Omental fat pad (tissue), 4 donors: ENCODE data around the gene GTPBP1. TPM values are rescaled to one million over a fixed set of nuclear protein-coding genes. Genes with fewer than 3 reads are reported as not detected.

Experiments used
- ATAC-seq: fragments of 150-250 bp; one replicate; pipeline ENCODE4 v1.9.1; 2016; ENCODE audit warnings: mild to moderate bottlenecking, moderate library complexity; ENCODE audit not compliant: low FRiP score
- DNase-seq: peaks from one replicate; pipeline ENCODE4 v3.0.0-alpha.2; 2019; ENCODE audit warnings: low spot score
- CTCF ChIP-seq, 3 donors: fragments of 450-650 bp; IDR thresholded peaks; one replicate each; pipeline ENCODE4 v1.5.1; 2016 to 2017; ENCODE audit warnings: antibody characterized with exemption in 3 of 3, mild to moderate bottlenecking in 3 of 3, moderate library complexity in 2 of 3
- total RNA-seq, 4 donors: library from RNA; depleted of rRNA; stranded (reverse); fragments of >200 nt; gene quantifications; one replicate each; pipeline ENCODE4 v1.1.0, GENCODE V29; 2016

GTPBP1 gene
- total RNA-seq, 4 donors from 2014 or later = 31.3 to 75.7 (median 51.4) TPM

- no peak for TF ChIP-seq CTCF (IDR thresholded peaks at IDR 0.05)
- ATAC-seq (no peak), DNase-seq (no peak)
These were observed 51.1 kb downstream of the GTPBP1 start for GRCh38 chr22:38756711-38757463.

- no peak for ATAC-seq
These were observed 51.7 kb downstream of the GTPBP1 start for GRCh38 chr22:38757464-38757757.

GRCh38 chr22:38758276-38758945 is 52.7 kb downstream of the GTPBP1 start:
- DNase-seq = no peak
- TF ChIP-seq CTCF (IDR thresholded peaks at IDR 0.05) = no peak
- ATAC-seq = no peak

More at GRCh38 chr22:38757464-38757757, 51.7 kb downstream of the GTPBP1 start:
- no peak for TF ChIP-seq CTCF (IDR thresholded peaks at IDR 0.05)
- no peak for DNase-seq

- TF ChIP-seq CTCF (IDR thresholded peaks at IDR 0.05) = no peak
- ATAC-seq (no peak), DNase-seq (no peak)
These were observed 53.3 kb downstream of the GTPBP1 start for GRCh38 chr22:38759005-38759404.

- ATAC-seq (no peak), DNase-seq (no peak)
- no peak for TF ChIP-seq CTCF (IDR thresholded peaks at IDR 0.05)
These were observed 54.9 kb downstream of the GTPBP1 start for GRCh38 chr22:38760477-38761201.

- DNase-seq (no peak), ATAC-seq (no peak)
- no peak for TF ChIP-seq CTCF (IDR thresholded peaks at IDR 0.05)
These were observed 55.7 kb downstream of the GTPBP1 start for GRCh38 chr22:38761202-38762162.
